Smooth muscle cell (in vitro differentiated cells): ENCODE data around the gene B4GALNT3. TPM values are rescaled to one million over a fixed set of nuclear protein-coding genes. Genes with fewer than 3 reads are reported as not detected.

Experiments
- DNase-seq: peaks from one replicate; lab custom pipeline; 2025; ENCODE audit not compliant: unreplicated experiment; lab: John Stamatoyannopoulos, UW
- H2AFZ ChIP-seq: fragments of 200-600 bp; sonication (generic); 2 replicates; pipeline ENCODE4 v1.6.0; 2016; ENCODE audit warnings: antibody characterized with exemption, low read depth, mild to moderate bottlenecking
- H3F3A ChIP-seq: fragments of 200-600 bp; sonication (generic); 2 replicates; pipeline ENCODE4 v1.6.0; 2017; ENCODE audit warnings: antibody characterized with exemption, low read depth
- H3K27ac ChIP-seq: fragments of 200-600 bp; sonication (generic); 2 replicates; pipeline ENCODE4 v1.5.1; 2016; ENCODE audit warnings: low read depth, mild to moderate bottlenecking
- H3K27me3 ChIP-seq: fragments of 200-600 bp; sonication (generic); 2 replicates; pipeline ENCODE4 v1.6.1; 2016; ENCODE audit warnings: low read depth, mild to moderate bottlenecking
- H3K36me3 ChIP-seq: fragments of 200-600 bp; sonication (generic); 2 replicates; pipeline ENCODE4 v1.5.1; 2016; ENCODE audit warnings: low read depth
- H3K4me1 ChIP-seq: fragments of 200-600 bp; sonication (generic); 2 replicates; pipeline ENCODE4 v1.5.1; 2016; ENCODE audit warnings: low read depth
- H3K4me2 ChIP-seq: fragments of 200-600 bp; sonication (generic); 2 replicates; pipeline ENCODE4 v1.6.0; 2016; ENCODE audit warnings: mild to moderate bottlenecking
- H3K4me3 ChIP-seq: fragments of 200-600 bp; sonication (generic); 2 replicates; pipeline ENCODE4 v1.5.1; 2016; ENCODE audit warnings: mild to moderate bottlenecking
- H3K79me2 ChIP-seq: fragments of 200-600 bp; sonication (generic); 2 replicates; pipeline ENCODE4 v1.6.0; 2016; ENCODE audit warnings: low read depth, mild to moderate bottlenecking
- H3K9ac ChIP-seq: fragments of 200-600 bp; sonication (generic); 2 replicates; pipeline ENCODE4 v1.6.0; 2016; ENCODE audit warnings: low read depth
- H3K9me3 ChIP-seq: fragments of 200-600 bp; sonication (generic); replicated peaks from 2 replicates; pipeline ENCODE4 v1.5.1; 2016; ENCODE audit warnings: low read depth
- H4K20me1 ChIP-seq: fragments of 200-600 bp; sonication (generic); 2 replicates; pipeline ENCODE4 v1.6.0; 2016; ENCODE audit warnings: low read depth
- CTCF ChIP-seq: fragments of 200-600 bp; sonication (generic); IDR thresholded peaks from 2 replicates; pipeline ENCODE4 v1.5.1; 2017; ENCODE audit warnings: borderline replicate concordance, mild to moderate bottlenecking, antibody characterized with exemption; ENCODE audit not compliant: insufficient read depth, poor library complexity, severe bottlenecking
- WGBS: methylation state at CpG from one replicate; pipeline ENCODE4 v1.1.7; 2016; ENCODE audit warnings: low lambda C conversion rate; 5-methylcytosine and 5-hydroxymethylcytosine counted together
- polyA plus RNA-seq: library from polyadenylated mRNA; unstranded; fragments of >200 nt; fragmentation: Nextera tagmentation; extraction: Ambion mirVana; gene quantifications from 2 replicates; pipeline ENCODE4 v1.2.1, GENCODE V29; 2016
- total RNA-seq: library from RNA; depleted of rRNA; stranded (reverse); fragments of >200 nt; gene quantifications from 2 replicates; pipeline ENCODE4 v1.2.3, GENCODE V29; 2014

The B4GALNT3 gene
- total and polyA plus RNA-seq, 2 experiments from 2014 or later: 5.1 to 5.7 TPM

- Histone ChIP-seq H3K27ac (no peak overlapping the region), H3K79me2 (no peaks in the 10 kb centered on the region), H3F3A (no peaks in the 10 kb centered on the region), H3K36me3 (no peaks in the 10 kb centered on the region), H3K4me3 (no peak overlapping the region), H3K9me3 (no peaks in the 10 kb centered on the region), H3K27me3 (no peaks in the 10 kb centered on the region), H2AFZ (peak overlapping the region; percentile 28), H3K4me1 (peaks cover 4% of the 10 kb centered on the region), H3K4me2 (peak overlapping the region; percentile 26), H4K20me1 (no peaks in the 10 kb centered on the region), H3K9ac (no peak overlapping the region)
- DNase-seq: no peak
- no peak for TF ChIP-seq CTCF
- 46% methylated on average over 9 of the region's 9 CpGs for WGBS
Measured at GRCh38 chr12:473863-474577, 14.3 kb downstream of the B4GALNT3 start.

GRCh38 chr12:475286-475685 is 15.5 kb downstream of the B4GALNT3 start:
- no peaks in the 10 kb centered on the region for H4K20me1 ChIP-seq
- DNase-seq: no peak
- H3F3A ChIP-seq: no peaks in the 10 kb centered on the region
- no peak overlapping the region for H3K9ac ChIP-seq
- no peaks in the 10 kb centered on the region for H3K79me2 ChIP-seq
- H3K4me2 ChIP-seq: no peak overlapping the region
- no peak overlapping the region for H3K4me3 ChIP-seq
- WGBS: 88% methylated on average over 5 of the region's 5 CpGs
- no peaks in the 10 kb centered on the region for H3K27me3 ChIP-seq
- H3K36me3 ChIP-seq: no peaks in the 10 kb centered on the region
- no peak overlapping the region for H2AFZ ChIP-seq
- H3K27ac ChIP-seq: no peak overlapping the region
- TF ChIP-seq CTCF: no peak
- H3K9me3 ChIP-seq: no peaks in the 10 kb centered on the region
- peaks cover 4% of the 10 kb centered on the region for H3K4me1 ChIP-seq

GRCh38 chr12:479161-479560 is 19.4 kb downstream of the B4GALNT3 start:
- Histone ChIP-seq H3K9me3 (no peaks in the 10 kb centered on the region), H3K9ac (no peak overlapping the region), H4K20me1 (no peaks in the 10 kb centered on the region), H3K4me1 (no peaks in the 10 kb centered on the region), H3K4me3 (no peak overlapping the region), H3K4me2 (no peak overlapping the region), H3K36me3 (no peaks in the 10 kb centered on the region), H3K79me2 (no peaks in the 10 kb centered on the region), H2AFZ (no peak overlapping the region), H3K27ac (no peak overlapping the region), H3K27me3 (no peaks in the 10 kb centered on the region), H3F3A (no peaks in the 10 kb centered on the region)
- WGBS: 91% methylated on average over 4 of the region's 4 CpGs
- no peak for TF ChIP-seq CTCF
- DNase-seq: no peak
